SK-N-SH (cell line): ENCODE data around the gene DGCR8. TPM values are rescaled to one million over a fixed set of nuclear protein-coding genes. Genes with fewer than 3 reads are reported as not detected.

ENCODE experiments used
- CTCF ChIA-PET: fragments of 300-600, 350-600 bp; formaldehyde crosslinking; extraction: SDS; loops from one replicate; lab custom pipeline; 2021; lab: Yijun Ruan, JAX
- POLR2A ChIA-PET: fragments of 350-600 bp; sonication (Branson Sonifier 250); formaldehyde crosslinking; extraction: SDS; loops from one replicate; lab custom pipeline; 2020; ENCODE audit warnings: antibody characterized with exemption, inconsistent platforms; lab: Yijun Ruan, JAX
- DNase-seq: peaks from one replicate; pipeline ENCODE4 v3.0.0; 2012
- H2AFZ ChIP-seq: fragments of 200-600 bp; sonication (generic); 2 replicates; pipeline ENCODE4 v1.8.1; 2016; ENCODE audit warnings: antibody characterized with exemption, mild to moderate bottlenecking, low read depth
- H3F3A ChIP-seq: fragments of 200-600 bp; sonication (generic); replicated peaks from 2 replicates; pipeline ENCODE3; 2016; ENCODE audit warnings: antibody characterized with exemption, mild to moderate bottlenecking; ENCODE audit not compliant: insufficient read depth
- H3K27ac ChIP-seq, 2 experiments: fragments of 200-500 bp in 1 of 2; fragments of 200-600 bp in 1 of 2; sonication (Bioruptor generic) in 1 of 2; sonication (generic), shearing (Covaris generic) in 1 of 2; 2 replicates each; pipeline versions ENCODE4 v1.5.1 to v1.6.1; 2014 to 2016; ENCODE audit warnings: low read depth in 2 of 2, inconsistent platforms in 1 of 2, low read length in 1 of 2, mild to moderate bottlenecking in 1 of 2, mixed read lengths in 1 of 2
- H3K27me3 ChIP-seq: fragments of 200-600 bp; sonication (generic), shearing (Covaris generic); 2 replicates; pipeline ENCODE4 v1.6.1; 2016; ENCODE audit warnings: mixed run types; ENCODE audit not compliant: insufficient read depth
- H3K36me3 ChIP-seq, 2 experiments: fragments of 200-500 bp in 1 of 2; fragments of 200-600 bp in 1 of 2; sonication (Bioruptor generic) in 1 of 2; sonication (generic) in 1 of 2; replicated peaks in 1 of 2; 2 replicates each; pipeline versions ENCODE3 to v1.5.1; 2014 to 2016; ENCODE audit warnings: low read length in 1 of 2, mild to moderate bottlenecking in 1 of 2; ENCODE audit not compliant: insufficient read depth in 2 of 2, control insufficient read depth in 1 of 2
- H3K4me1 ChIP-seq, 2 experiments: fragments of 200-500 bp in 1 of 2; fragments of 200-600 bp in 1 of 2; sonication (Bioruptor generic) in 1 of 2; sonication (generic), shearing (Covaris generic) in 1 of 2; 2 replicates each; pipeline versions ENCODE4 v1.5.1 to v1.6.1; 2014 to 2016; ENCODE audit warnings: low read depth in 1 of 2, low read length in 1 of 2, mixed run types in 1 of 2; ENCODE audit not compliant: insufficient read depth in 2 of 2, control insufficient read depth in 1 of 2
- H3K4me2 ChIP-seq: fragments of 200-600 bp; sonication (generic), shearing (Covaris generic); 2 replicates; pipeline ENCODE4 v1.6.1; 2017; ENCODE audit warnings: mixed run types
- H3K4me3 ChIP-seq, 2 experiments: fragments of 200-500 bp in 1 of 2; fragments of 200-600 bp in 1 of 2; sonication (Bioruptor generic) in 1 of 2; sonication (generic), shearing (Covaris generic) in 1 of 2; 2 replicates each; pipeline versions ENCODE4 v1.5.1 to v1.8.1; 2014 to 2016; ENCODE audit warnings: low read depth in 2 of 2, inconsistent platforms in 1 of 2, low read length in 1 of 2, mild to moderate bottlenecking in 1 of 2, mixed read lengths in 1 of 2, moderate library complexity in 1 of 2
- H3K79me2 ChIP-seq: fragments of 200-600 bp; sonication (generic); 2 replicates; pipeline ENCODE4 v1.8.1; 2017; ENCODE audit warnings: mild to moderate bottlenecking; ENCODE audit not compliant: insufficient read depth
- H3K9ac ChIP-seq: fragments of 200-600 bp; sonication (generic); 2 replicates; pipeline ENCODE4 v1.6.1; 2017; ENCODE audit warnings: mixed run types
- H3K9me2 ChIP-seq: fragments of 200-600 bp; sonication (generic); 2 replicates; pipeline ENCODE4 v1.6.1; 2017; ENCODE audit warnings: mixed run types
- H3K9me3 ChIP-seq: fragments of 200-600 bp; sonication (generic); 2 replicates; pipeline ENCODE4 v1.6.1; 2017; ENCODE audit warnings: mixed run types, mild to moderate bottlenecking, moderate library complexity
- H4K20me1 ChIP-seq: fragments of 200-600 bp; sonication (generic); 2 replicates; pipeline ENCODE4 v1.6.1; 2017; ENCODE audit warnings: mild to moderate bottlenecking, mixed run types; ENCODE audit not compliant: insufficient read depth
- CTCF ChIP-seq: fragments of 200-600 bp; sonication (generic); IDR thresholded peaks from 2 replicates; pipeline ENCODE4 v1.6.1; 2017; ENCODE audit warnings: antibody characterized with exemption, mild to moderate bottlenecking, moderate library complexity
- EP300 ChIP-seq, 2 experiments: IDR thresholded peaks; 2 replicates each; pipeline versions ENCODE4 v1.4.0 to v1.6.1; 2012; ENCODE audit warnings: borderline replicate concordance in 1 of 2, low read depth in 1 of 2, low read length in 1 of 2
- FOSL2 ChIP-seq: IDR thresholded peaks from 2 replicates; pipeline ENCODE4 v1.4.0; 2012; ENCODE audit warnings: low read depth, mild to moderate bottlenecking, moderate library complexity, borderline replicate concordance
- GABPA ChIP-seq: IDR thresholded peaks from 2 replicates; pipeline ENCODE4 v1.4.0; 2012; ENCODE audit warnings: low read depth, mild to moderate bottlenecking
- MEF2A ChIP-seq: IDR thresholded peaks from 2 replicates; pipeline ENCODE4 v1.4.0; 2012; ENCODE audit warnings: low read depth, borderline replicate concordance
- MXI1 ChIP-seq: IDR thresholded peaks from 2 replicates; pipeline ENCODE4 v1.6.1; 2012; ENCODE audit warnings: mild to moderate bottlenecking, low read depth, low read length, improper control_type of control experiment
- NFIC ChIP-seq: IDR thresholded peaks from 2 replicates; pipeline ENCODE4 v1.4.0; 2012; ENCODE audit warnings: borderline replicate concordance
- PBX3 ChIP-seq: IDR thresholded peaks from 2 replicates; pipeline ENCODE4; 2012
- RAD21 ChIP-seq: IDR thresholded peaks from 2 replicates; pipeline ENCODE4 v1.6.1; 2012; ENCODE audit warnings: mild to moderate bottlenecking, low read length
- RCOR1 ChIP-seq: fragments of 150-350 bp; IDR thresholded peaks from 2 replicates; pipeline ENCODE4 v1.6.1; 2017; ENCODE audit warnings: antibody characterized with exemption, low read length
- REST ChIP-seq: IDR thresholded peaks from 2 replicates; pipeline ENCODE4 v1.6.1; 2012; ENCODE audit warnings: mild to moderate bottlenecking, low read depth, low read length, moderate library complexity
- RFX5 ChIP-seq: IDR thresholded peaks from 2 replicates; pipeline ENCODE4 v1.6.1; 2012; ENCODE audit warnings: mild to moderate bottlenecking, improper control_type of control experiment, low read length
- SIN3A ChIP-seq: IDR thresholded peaks from 2 replicates; pipeline ENCODE4 v1.6.1; 2012; ENCODE audit warnings: low read depth, mild to moderate bottlenecking, low read length, moderate library complexity, borderline replicate concordance
- SMC3 ChIP-seq: IDR thresholded peaks from 2 replicates; pipeline ENCODE4 v1.6.1; 2012; ENCODE audit warnings: low read depth, low read length, improper control_type of control experiment
- TEAD4 ChIP-seq: IDR thresholded peaks from 2 replicates; pipeline ENCODE4 v1.4.0; 2012; ENCODE audit warnings: mild to moderate bottlenecking, borderline replicate concordance; ENCODE audit not compliant: insufficient read depth
- YY1 ChIP-seq: IDR thresholded peaks from 2 replicates; pipeline ENCODE4 v1.4.0; 2012; ENCODE audit warnings: low read depth, mild to moderate bottlenecking
- ZBTB33 ChIP-seq: IDR thresholded peaks from 2 replicates; pipeline ENCODE4 v1.4.0; 2012; ENCODE audit warnings: low read depth, borderline replicate concordance
- WGBS: methylation state at CpG from one replicate; pipeline ENCODE4 v1.1.6; 2017; ENCODE audit warnings: low lambda C conversion rate; 5-methylcytosine and 5-hydroxymethylcytosine counted together
- polyA plus RNA-seq, 3 experiments: library from polyadenylated mRNA; depleted of rRNA; stranded (reverse); fragments of >200 nt; gene quantifications; 2 replicates each; pipeline ENCODE4 v1.2.3, GENCODE V29; 2012
- TF ChIP-seq, protein P1 (sequence below): fragments of 150-350 bp; IDR thresholded peaks from 2 replicates; pipeline ENCODE4 v1.6.1; 2016; ENCODE audit warnings: mild to moderate bottlenecking, low read depth, low read length
- TF ChIP-seq, protein P2 (sequence below): IDR thresholded peaks from 2 replicates; pipeline ENCODE4 v1.4.0; 2012; ENCODE audit warnings: low read depth
- TF ChIP-seq, protein P3 (sequence below): fragments of 150-350 bp; IDR thresholded peaks from 2 replicates; pipeline ENCODE4 v1.6.1; 2017; ENCODE audit warnings: antibody characterized with exemption, low read length, low read depth, borderline replicate concordance

The DGCR8 gene
- polyA plus RNA-seq, 1 of the 3 experiments (the other 2 are of a cell fraction): 26.5 TPM

DNA sequence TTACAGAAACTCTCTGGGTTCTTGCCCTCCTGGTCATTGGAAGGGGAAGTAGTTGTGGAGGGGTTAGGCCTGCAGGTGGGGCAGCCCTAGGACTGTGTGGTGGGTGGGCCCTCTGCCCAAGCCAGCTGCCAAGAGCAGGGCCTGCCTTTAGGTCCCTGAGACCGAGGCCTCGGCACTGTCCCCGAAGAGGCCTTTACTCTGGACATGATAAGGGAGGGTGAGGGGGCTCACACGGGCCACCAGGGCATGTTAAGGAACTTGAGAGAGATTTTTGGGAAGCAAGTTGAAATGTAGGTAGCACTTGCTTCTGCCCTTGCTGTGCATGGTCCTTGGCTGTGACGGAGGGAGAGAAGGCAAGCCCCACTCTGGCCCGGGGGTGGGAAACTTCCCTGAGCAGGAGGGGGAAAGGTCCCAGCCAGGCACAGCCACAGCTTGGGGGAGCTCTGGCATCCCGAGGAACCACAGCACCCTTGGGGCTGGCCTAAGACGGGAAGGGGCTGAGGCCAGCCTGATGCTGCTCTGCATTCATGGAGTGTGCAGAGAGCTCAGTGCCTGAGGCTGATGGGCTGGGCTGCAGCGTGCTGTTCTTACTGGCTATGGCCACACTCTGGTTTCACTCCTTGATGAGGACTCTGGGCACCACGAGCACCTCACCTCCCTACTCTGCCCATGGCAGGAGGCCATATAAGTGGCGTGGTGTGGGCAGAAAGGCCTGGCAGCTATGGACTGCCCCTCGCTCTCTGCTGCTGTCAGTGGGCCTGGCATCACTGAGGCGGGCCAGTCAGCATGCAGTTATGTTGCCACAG, 28.1 kb downstream of the DGCR8 start:
- CTCF ChIA-PET: interaction anchor here (0.9 kb wide), 1 partner anchor 21 kb away, joined by 3 read pairs; no protein-coding TSS in a partner anchor
- no peak for DNase-seq
- TF ChIP-seq MXI1: no peak
- TF ChIP-seq, protein P1, sequence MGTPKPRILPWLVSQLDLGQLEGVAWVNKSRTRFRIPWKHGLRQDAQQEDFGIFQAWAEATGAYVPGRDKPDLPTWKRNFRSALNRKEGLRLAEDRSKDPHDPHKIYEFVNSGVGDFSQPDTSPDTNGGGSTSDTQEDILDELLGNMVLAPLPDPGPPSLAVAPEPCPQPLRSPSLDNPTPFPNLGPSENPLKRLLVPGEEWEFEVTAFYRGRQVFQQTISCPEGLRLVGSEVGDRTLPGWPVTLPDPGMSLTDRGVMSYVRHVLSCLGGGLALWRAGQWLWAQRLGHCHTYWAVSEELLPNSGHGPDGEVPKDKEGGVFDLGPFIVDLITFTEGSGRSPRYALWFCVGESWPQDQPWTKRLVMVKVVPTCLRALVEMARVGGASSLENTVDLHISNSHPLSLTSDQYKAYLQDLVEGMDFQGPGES: no peak
- TF ChIP-seq RAD21: no peak
- TF ChIP-seq TEAD4: no peak
- TF ChIP-seq, protein P2, sequence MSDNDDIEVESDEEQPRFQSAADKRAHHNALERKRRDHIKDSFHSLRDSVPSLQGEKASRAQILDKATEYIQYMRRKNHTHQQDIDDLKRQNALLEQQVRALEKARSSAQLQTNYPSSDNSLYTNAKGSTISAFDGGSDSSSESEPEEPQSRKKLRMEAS: no peak
- no peak for TF ChIP-seq GABPA
- TF ChIP-seq RCOR1: no peak
- TF ChIP-seq YY1: no peak
- TF ChIP-seq CTCF: no peak
- no peak for TF ChIP-seq SIN3A
- TF ChIP-seq MEF2A: no peak
- TF ChIP-seq, protein P3, sequence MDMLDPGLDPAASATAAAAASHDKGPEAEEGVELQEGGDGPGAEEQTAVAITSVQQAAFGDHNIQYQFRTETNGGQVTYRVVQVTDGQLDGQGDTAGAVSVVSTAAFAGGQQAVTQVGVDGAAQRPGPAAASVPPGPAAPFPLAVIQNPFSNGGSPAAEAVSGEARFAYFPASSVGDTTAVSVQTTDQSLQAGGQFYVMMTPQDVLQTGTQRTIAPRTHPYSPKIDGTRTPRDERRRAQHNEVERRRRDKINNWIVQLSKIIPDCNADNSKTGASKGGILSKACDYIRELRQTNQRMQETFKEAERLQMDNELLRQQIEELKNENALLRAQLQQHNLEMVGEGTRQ: no peak
- no peak for TF ChIP-seq EP300 (IDR thresholded peaks at IDR 0.05; ENCODE audit: borderline replicate concordance in 1 of 2, low read depth in 1 of 2, low read length in 1 of 2)
- no peak for TF ChIP-seq RFX5
- TF ChIP-seq FOSL2: no peak
- no peak for TF ChIP-seq PBX3
- TF ChIP-seq SMC3: no peak
- TF ChIP-seq NFIC: no peak
- no peak for TF ChIP-seq REST
- no peak for TF ChIP-seq ZBTB33

More for the DNA sequence above, 28.1 kb downstream of the DGCR8 start:
- Histone ChIP-seq H3K9ac (no peak overlapping the region), H4K20me1 (peaks cover 22% of the 10 kb centered on the region; the same call in 1 of the 2 replicates), H3K9me3 (no peaks in the 10 kb centered on the region), H3K27me3 (no peaks in the 10 kb centered on the region), H2AFZ (no peak overlapping the region), H3K79me2 (peaks cover 22% of the 10 kb centered on the region), H3K4me3 (no peak overlapping the region), H3K9me2 (no peaks in the 10 kb centered on the region), H3K27ac (no peak overlapping the region), H3K4me1 (no peaks in the 10 kb centered on the region; a peak in 1 of 4 replicates), H3K4me2 (no peak overlapping the region), H3F3A (peaks cover 16% of the 10 kb centered on the region), H3K36me3 (peaks cover 24 to 94% of the 10 kb centered on the region in 2 experiments)
- 80% methylated on average over 6 of the region's 13 CpGs for WGBS
- POLR2A ChIA-PET: no interaction called here
